HEK293 (cell line): ENCODE data around the gene PTGR1.

Experiments used
- FEZF1 ChIP-seq: fragments of 450-650 bp; formaldehyde crosslinking; IDR thresholded peaks from 2 replicates; pipeline ENCODE4 v1.5.1; 2016; ENCODE audit warnings: missing biosample characterization, missing genetic modification characterization
- KLF16 ChIP-seq: fragments of 450-650 bp; formaldehyde crosslinking; IDR thresholded peaks from 2 replicates; pipeline ENCODE4 v1.5.1; 2017; ENCODE audit warnings: missing biosample characterization, missing genetic modification characterization
- OSR2 ChIP-seq: fragments of 450-650 bp; formaldehyde crosslinking; IDR thresholded peaks from 2 replicates; pipeline ENCODE4 v1.5.1; 2016; ENCODE audit warnings: missing biosample characterization, missing genetic modification characterization
- REPIN1 ChIP-seq: fragments of 450-650 bp; formaldehyde crosslinking; IDR thresholded peaks from 2 replicates; pipeline ENCODE4 v1.5.1; 2017; ENCODE audit warnings: missing biosample characterization, missing genetic modification characterization, low read depth
- ZFP41 ChIP-seq: fragments of 450-650 bp; formaldehyde crosslinking; IDR thresholded peaks from 2 replicates; pipeline ENCODE4 v1.5.1; 2016; ENCODE audit warnings: missing biosample characterization, missing genetic modification characterization, borderline replicate concordance
- ZNF112 ChIP-seq: fragments of 450-650 bp; formaldehyde crosslinking; IDR thresholded peaks from 2 replicates; pipeline ENCODE4 v1.5.0; 2017; ENCODE audit warnings: missing biosample characterization, missing genetic modification characterization
- ZNF157 ChIP-seq: fragments of 450-650 bp; formaldehyde crosslinking; IDR thresholded peaks from 2 replicates; pipeline ENCODE4 v1.5.1; 2016; ENCODE audit warnings: missing biosample characterization, missing genetic modification characterization
- ZNF184 ChIP-seq: fragments of 450-650 bp; IDR thresholded peaks from 2 replicates; pipeline ENCODE4 v1.5.1; 2018; ENCODE audit warnings: missing biosample characterization, mild to moderate bottlenecking, missing genetic modification characterization
- ZNF341 ChIP-seq: fragments of 450-650 bp; formaldehyde crosslinking; IDR thresholded peaks from 2 replicates; pipeline ENCODE4; 2016; ENCODE audit warnings: low read depth, missing biosample characterization, missing genetic modification characterization
- ZNF37A ChIP-seq: fragments of 450-650 bp; IDR thresholded peaks from 2 replicates; pipeline ENCODE4 v1.5.1; 2018; ENCODE audit warnings: missing biosample characterization, missing genetic modification characterization
- ZNF394 ChIP-seq: fragments of 450-650 bp; formaldehyde crosslinking; IDR thresholded peaks from 2 replicates; pipeline ENCODE4 v1.5.1; 2016; ENCODE audit warnings: missing biosample characterization, missing genetic modification characterization, mild to moderate bottlenecking, moderate library complexity, borderline replicate concordance
- ZNF610 ChIP-seq: fragments of 450-650 bp; formaldehyde crosslinking; IDR thresholded peaks from 2 replicates; pipeline ENCODE4 v1.5.1; 2016; ENCODE audit warnings: missing biosample characterization, missing genetic modification characterization, borderline replicate concordance
- ZNF621 ChIP-seq: fragments of 450-650 bp; formaldehyde crosslinking; IDR thresholded peaks from 2 replicates; pipeline ENCODE4 v1.5.1; 2017; ENCODE audit warnings: missing biosample characterization, missing genetic modification characterization
- ZNF626 ChIP-seq: fragments of 450-650 bp; sonication (Bioruptor Pico); formaldehyde crosslinking; IDR thresholded peaks from 2 replicates; pipeline ENCODE4 v1.5.1; 2018; ENCODE audit warnings: missing biosample characterization, missing genetic modification characterization, inconsistent platforms
- ZNF629 ChIP-seq: fragments of 450-650 bp; formaldehyde crosslinking; IDR thresholded peaks from 2 replicates; pipeline ENCODE4 v1.5.1; 2017; ENCODE audit warnings: missing biosample characterization, missing genetic modification characterization
- ZNF654 ChIP-seq: fragments of 450-650 bp; formaldehyde crosslinking; IDR thresholded peaks from 2 replicates; pipeline ENCODE4 v1.5.1; 2016; ENCODE audit warnings: low read depth, missing biosample characterization, missing genetic modification characterization
- ZNF664 ChIP-seq: fragments of 450-650 bp; formaldehyde crosslinking; IDR thresholded peaks from 2 replicates; pipeline ENCODE4 v1.5.1; 2016; ENCODE audit warnings: missing biosample characterization, missing genetic modification characterization
- ZNF777 ChIP-seq: fragments of 450-650 bp; formaldehyde crosslinking; IDR thresholded peaks from 2 replicates; pipeline ENCODE4 v1.5.1; 2017; ENCODE audit warnings: missing biosample characterization, missing genetic modification characterization, borderline replicate concordance
- ZSCAN23 ChIP-seq: fragments of 450-650 bp; formaldehyde crosslinking; IDR thresholded peaks from 2 replicates; pipeline ENCODE4 v1.5.1; 2016; ENCODE audit warnings: missing biosample characterization, missing genetic modification characterization
- TF ChIP-seq, protein P1 (sequence below): fragments of 450-650 bp; formaldehyde crosslinking; IDR thresholded peaks from 2 replicates; pipeline ENCODE4 v1.5.1; 2016; ENCODE audit warnings: missing biosample characterization, missing genetic modification characterization
- TF ChIP-seq, protein P2 (sequence below): fragments of 450-650 bp; formaldehyde crosslinking; IDR thresholded peaks from 2 replicates; pipeline ENCODE4 v1.5.1; 2016; ENCODE audit warnings: missing biosample characterization, missing genetic modification characterization, borderline replicate concordance
- TF ChIP-seq, protein P3 (sequence below): fragments of 450-650 bp; formaldehyde crosslinking; conservative IDR thresholded peaks from 2 replicates; pipeline ENCODE4 v1.5.1; 2016; ENCODE audit warnings: low read depth, missing biosample characterization, missing genetic modification characterization
- TF ChIP-seq, protein P4 (sequence below): fragments of 450-650 bp; IDR thresholded peaks from 2 replicates; pipeline ENCODE4 v1.5.1; 2018; ENCODE audit warnings: missing biosample characterization, missing genetic modification characterization
- TF ChIP-seq, protein P5 (sequence below): fragments of 450-650 bp; formaldehyde crosslinking; IDR thresholded peaks from 2 replicates; pipeline ENCODE4 v1.5.1; 2016; ENCODE audit warnings: missing biosample characterization, missing genetic modification characterization
- TF ChIP-seq, protein P6 (sequence below): sonication (generic); formaldehyde crosslinking; IDR thresholded peaks from 2 replicates; pipeline ENCODE4 v1.8.1; 2022; ENCODE audit warnings: mild to moderate bottlenecking, moderate library complexity, missing genetic modification reagents

PTGR1 gene

DNA sequence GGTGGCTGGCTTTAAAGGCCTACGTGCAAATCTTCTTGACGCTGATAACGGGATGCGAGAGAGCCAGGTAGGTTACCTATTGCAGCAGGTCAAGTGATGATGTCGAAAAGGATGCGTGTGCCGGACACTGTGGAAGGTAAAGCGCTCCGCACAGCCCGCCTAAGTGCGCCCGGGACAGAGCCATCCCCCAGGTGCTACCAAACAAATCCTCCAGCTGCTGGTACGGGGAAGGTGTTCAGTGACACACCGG is 31.4 kb upstream of the PTGR1 start (continued):
- TF ChIP-seq ZNF621 (tag by site-specific recombination) (no peak), ZNF777 (no peak; the same call in 1 of the 2 replicates), FEZF1 (tag by site-specific recombination) (no peak), OSR2 (peak; percentile 15; the same call in 1 of the 2 replicates), ZNF654 (tag by site-specific recombination) (no peak), ZSCAN23 (tag by site-specific recombination) (no peak; the same call in 1 of the 2 replicates), REPIN1 (tag by site-specific recombination) (0 out of 2 replicates have a peak, but pooled peaks have one; percentile 70), ZNF184 (tag by site-specific recombination) (no peak), ZNF112 (no peak), ZNF610 (tag by site-specific recombination) (peak; percentile 61; the same call in 1 of the 2 replicates), ZFP41 (no peak), ZNF394 (tag by site-specific recombination) (peak; percentile 81; the same call in 1 of the 2 replicates), ZNF37A (tag by site-specific recombination) (no peak), ZNF341 (peak; percentile 43; the same call in 1 of the 2 replicates), ZNF626 (no peak; the same call in 1 of the 2 replicates), ZNF157 (tag by site-specific recombination) (no peak), KLF16 (tag by site-specific recombination) (peak; percentile 56), ZNF629 (tag by site-specific recombination) (peak; percentile 82), ZNF664 (tag by site-specific recombination) (no peak)
- TF ChIP-seq, protein P1, sequence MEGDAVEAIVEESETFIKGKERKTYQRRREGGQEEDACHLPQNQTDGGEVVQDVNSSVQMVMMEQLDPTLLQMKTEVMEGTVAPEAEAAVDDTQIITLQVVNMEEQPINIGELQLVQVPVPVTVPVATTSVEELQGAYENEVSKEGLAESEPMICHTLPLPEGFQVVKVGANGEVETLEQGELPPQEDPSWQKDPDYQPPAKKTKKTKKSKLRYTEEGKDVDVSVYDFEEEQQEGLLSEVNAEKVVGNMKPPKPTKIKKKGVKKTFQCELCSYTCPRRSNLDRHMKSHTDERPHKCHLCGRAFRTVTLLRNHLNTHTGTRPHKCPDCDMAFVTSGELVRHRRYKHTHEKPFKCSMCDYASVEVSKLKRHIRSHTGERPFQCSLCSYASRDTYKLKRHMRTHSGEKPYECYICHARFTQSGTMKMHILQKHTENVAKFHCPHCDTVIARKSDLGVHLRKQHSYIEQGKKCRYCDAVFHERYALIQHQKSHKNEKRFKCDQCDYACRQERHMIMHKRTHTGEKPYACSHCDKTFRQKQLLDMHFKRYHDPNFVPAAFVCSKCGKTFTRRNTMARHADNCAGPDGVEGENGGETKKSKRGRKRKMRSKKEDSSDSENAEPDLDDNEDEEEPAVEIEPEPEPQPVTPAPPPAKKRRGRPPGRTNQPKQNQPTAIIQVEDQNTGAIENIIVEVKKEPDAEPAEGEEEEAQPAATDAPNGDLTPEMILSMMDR: peak; percentile 48; the same call in 1 of the 2 replicates
- TF ChIP-seq, protein P2, sequence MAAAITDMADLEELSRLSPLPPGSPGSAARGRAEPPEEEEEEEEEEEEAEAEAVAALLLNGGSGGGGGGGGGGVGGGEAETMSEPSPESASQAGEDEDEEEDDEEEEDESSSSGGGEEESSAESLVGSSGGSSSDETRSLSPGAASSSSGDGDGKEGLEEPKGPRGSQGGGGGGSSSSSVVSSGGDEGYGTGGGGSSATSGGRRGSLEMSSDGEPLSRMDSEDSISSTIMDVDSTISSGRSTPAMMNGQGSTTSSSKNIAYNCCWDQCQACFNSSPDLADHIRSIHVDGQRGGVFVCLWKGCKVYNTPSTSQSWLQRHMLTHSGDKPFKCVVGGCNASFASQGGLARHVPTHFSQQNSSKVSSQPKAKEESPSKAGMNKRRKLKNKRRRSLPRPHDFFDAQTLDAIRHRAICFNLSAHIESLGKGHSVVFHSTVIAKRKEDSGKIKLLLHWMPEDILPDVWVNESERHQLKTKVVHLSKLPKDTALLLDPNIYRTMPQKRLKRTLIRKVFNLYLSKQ (tag by site-specific recombination): no peak
- TF ChIP-seq, protein P3, sequence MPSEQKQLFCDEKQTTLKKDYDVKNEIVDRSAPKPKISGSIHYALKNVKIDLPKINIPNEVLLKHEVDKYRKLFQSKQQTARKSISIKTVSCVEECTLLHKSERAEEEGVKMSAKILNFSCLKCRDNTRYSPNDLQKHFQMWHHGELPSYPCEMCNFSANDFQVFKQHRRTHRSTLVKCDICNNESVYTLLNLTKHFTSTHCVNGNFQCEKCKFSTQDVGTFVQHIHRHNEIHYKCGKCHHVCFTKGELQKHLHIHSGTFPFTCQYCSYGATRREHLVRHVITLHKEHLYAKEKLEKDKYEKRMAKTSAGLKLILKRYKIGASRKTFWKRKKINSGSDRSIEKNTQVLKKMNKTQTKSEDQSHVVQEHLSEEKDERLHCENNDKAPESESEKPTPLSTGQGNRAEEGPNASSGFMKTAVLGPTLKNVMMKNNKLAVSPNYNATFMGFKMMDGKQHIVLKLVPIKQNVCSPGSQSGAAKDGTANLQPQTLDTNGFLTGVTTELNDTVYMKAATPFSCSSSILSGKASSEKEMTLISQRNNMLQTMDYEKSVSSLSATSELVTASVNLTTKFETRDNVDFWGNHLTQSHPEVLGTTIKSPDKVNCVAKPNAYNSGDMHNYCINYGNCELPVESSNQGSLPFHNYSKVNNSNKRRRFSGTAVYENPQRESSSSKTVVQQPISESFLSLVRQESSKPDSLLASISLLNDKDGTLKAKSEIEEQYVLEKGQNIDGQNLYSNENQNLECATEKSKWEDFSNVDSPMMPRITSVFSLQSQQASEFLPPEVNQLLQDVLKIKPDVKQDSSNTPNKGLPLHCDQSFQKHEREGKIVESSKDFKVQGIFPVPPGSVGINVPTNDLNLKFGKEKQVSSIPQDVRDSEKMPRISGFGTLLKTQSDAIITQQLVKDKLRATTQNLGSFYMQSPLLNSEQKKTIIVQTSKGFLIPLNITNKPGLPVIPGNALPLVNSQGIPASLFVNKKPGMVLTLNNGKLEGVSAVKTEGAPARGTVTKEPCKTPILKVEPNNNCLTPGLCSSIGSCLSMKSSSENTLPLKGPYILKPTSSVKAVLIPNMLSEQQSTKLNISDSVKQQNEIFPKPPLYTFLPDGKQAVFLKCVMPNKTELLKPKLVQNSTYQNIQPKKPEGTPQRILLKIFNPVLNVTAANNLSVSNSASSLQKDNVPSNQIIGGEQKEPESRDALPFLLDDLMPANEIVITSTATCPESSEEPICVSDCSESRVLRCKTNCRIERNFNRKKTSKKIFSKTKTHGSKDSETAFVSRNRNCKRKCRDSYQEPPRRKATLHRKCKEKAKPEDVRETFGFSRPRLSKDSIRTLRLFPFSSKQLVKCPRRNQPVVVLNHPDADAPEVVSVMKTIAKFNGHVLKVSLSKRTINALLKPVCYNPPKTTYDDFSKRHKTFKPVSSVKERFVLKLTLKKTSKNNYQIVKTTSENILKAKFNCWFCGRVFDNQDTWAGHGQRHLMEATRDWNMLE: peak; percentile 53
- TF ChIP-seq, protein P4, sequence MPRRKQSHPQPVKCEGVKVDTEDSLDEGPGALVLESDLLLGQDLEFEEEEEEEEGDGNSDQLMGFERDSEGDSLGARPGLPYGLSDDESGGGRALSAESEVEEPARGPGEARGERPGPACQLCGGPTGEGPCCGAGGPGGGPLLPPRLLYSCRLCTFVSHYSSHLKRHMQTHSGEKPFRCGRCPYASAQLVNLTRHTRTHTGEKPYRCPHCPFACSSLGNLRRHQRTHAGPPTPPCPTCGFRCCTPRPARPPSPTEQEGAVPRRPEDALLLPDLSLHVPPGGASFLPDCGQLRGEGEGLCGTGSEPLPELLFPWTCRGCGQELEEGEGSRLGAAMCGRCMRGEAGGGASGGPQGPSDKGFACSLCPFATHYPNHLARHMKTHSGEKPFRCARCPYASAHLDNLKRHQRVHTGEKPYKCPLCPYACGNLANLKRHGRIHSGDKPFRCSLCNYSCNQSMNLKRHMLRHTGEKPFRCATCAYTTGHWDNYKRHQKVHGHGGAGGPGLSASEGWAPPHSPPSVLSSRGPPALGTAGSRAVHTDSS: no peak
- TF ChIP-seq, protein P5, sequence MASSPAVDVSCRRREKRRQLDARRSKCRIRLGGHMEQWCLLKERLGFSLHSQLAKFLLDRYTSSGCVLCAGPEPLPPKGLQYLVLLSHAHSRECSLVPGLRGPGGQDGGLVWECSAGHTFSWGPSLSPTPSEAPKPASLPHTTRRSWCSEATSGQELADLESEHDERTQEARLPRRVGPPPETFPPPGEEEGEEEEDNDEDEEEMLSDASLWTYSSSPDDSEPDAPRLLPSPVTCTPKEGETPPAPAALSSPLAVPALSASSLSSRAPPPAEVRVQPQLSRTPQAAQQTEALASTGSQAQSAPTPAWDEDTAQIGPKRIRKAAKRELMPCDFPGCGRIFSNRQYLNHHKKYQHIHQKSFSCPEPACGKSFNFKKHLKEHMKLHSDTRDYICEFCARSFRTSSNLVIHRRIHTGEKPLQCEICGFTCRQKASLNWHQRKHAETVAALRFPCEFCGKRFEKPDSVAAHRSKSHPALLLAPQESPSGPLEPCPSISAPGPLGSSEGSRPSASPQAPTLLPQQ (tag by site-specific recombination): no peak
- TF ChIP-seq, protein P6, sequence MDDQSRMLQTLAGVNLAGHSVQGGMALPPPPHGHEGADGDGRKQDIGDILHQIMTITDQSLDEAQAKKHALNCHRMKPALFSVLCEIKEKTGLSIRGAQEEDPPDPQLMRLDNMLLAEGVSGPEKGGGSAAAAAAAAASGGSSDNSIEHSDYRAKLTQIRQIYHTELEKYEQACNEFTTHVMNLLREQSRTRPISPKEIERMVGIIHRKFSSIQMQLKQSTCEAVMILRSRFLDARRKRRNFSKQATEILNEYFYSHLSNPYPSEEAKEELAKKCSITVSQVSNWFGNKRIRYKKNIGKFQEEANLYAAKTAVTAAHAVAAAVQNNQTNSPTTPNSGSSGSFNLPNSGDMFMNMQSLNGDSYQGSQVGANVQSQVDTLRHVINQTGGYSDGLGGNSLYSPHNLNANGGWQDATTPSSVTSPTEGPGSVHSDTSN (CRISPR knock-in tag): no peak
